PC-3 (cell line): ENCODE measurements around the gene PRLR. TPM values are rescaled to one million over a fixed set of nuclear protein-coding genes. Genes with fewer than 3 reads are reported as not detected.

ENCODE experiments used
- ATAC-seq: fragments of 200-7000 bp; cut with Tn5 transposase; 2 replicates; pipeline ENCODE4 v1.9.1; 2020; ENCODE audit warnings: mild to moderate bottlenecking, moderate library complexity
- BruUV-seq: library from RNA; stranded (reverse); fragments of 400-500 nt; replicated peaks from 2 replicates; lab custom pipeline; 2021; lab: Mats Ljungman, UMichigan
- CTCF ChIA-PET: fragments of 300-600 bp; sonication (Branson Sonifier 250); formaldehyde crosslinking; loops from one replicate; lab custom pipeline; 2022; ENCODE audit warnings: antibody characterized with exemption; lab: Charles Lee
- POLR2A ChIA-PET: fragments of 300-600 bp; sonication (Branson Sonifier 250); formaldehyde crosslinking; loops from one replicate; lab custom pipeline; 2022; ENCODE audit warnings: antibody characterized with exemption; ENCODE audit not compliant: unreplicated experiment; lab: Charles Lee
- DNase-seq: peaks from one replicate; pipeline ENCODE4 v3.0.0-alpha.2; 2015
- H2AFZ ChIP-seq: fragments of 300-600 bp; sonication (generic); 2 replicates; pipeline ENCODE4 v1.6.0; 2016; ENCODE audit warnings: antibody characterized with exemption, low read length
- H3F3A ChIP-seq: fragments of 300-600 bp; sonication (generic); one replicate; pipeline ENCODE4 v1.6.0; 2017; ENCODE audit warnings: antibody characterized with exemption, low read length, control low read depth, mild to moderate bottlenecking; ENCODE audit not compliant: unreplicated experiment
- H3K27ac ChIP-seq: fragments of 300-600 bp; sonication (generic); 2 replicates; pipeline ENCODE4 v1.5.1; 2016; ENCODE audit warnings: mild to moderate bottlenecking, low read length
- H3K27me3 ChIP-seq: fragments of 300-600 bp; sonication (generic); 2 replicates; pipeline ENCODE4 v1.6.1; 2016; ENCODE audit warnings: low read length, mixed read lengths
- H3K36me3 ChIP-seq: fragments of 300-600 bp; sonication (generic); 2 replicates; pipeline ENCODE4 v1.6.1; 2016; ENCODE audit warnings: low read depth, mixed run types, low read length, mixed read lengths
- H3K4me1 ChIP-seq: fragments of 300-600 bp; sonication (generic); 2 replicates; pipeline ENCODE4 v1.5.1; 2016; ENCODE audit warnings: low read length; ENCODE audit not compliant: insufficient read depth
- H3K4me2 ChIP-seq: fragments of 300-600 bp; sonication (generic); 2 replicates; pipeline ENCODE4 v1.6.0; 2016; ENCODE audit warnings: low read length
- H3K4me3 ChIP-seq: fragments of 300-600 bp; sonication (generic); 2 replicates; pipeline ENCODE4 v1.5.1; 2016; ENCODE audit warnings: mild to moderate bottlenecking, low read length, mixed read lengths
- H3K79me2 ChIP-seq: fragments of 300-600 bp; sonication (generic); 2 replicates; pipeline ENCODE4 v1.6.1; 2017; ENCODE audit warnings: low read length, mixed read lengths
- H3K9ac ChIP-seq: fragments of 300-600 bp; sonication (generic); 2 replicates; pipeline ENCODE4 v1.6.0; 2016; ENCODE audit warnings: mild to moderate bottlenecking, low read length
- H3K9me2 ChIP-seq: fragments of 300-600 bp; sonication (generic); replicated peaks from 2 replicates; pipeline ENCODE4 v1.6.1; 2016; ENCODE audit warnings: mixed run types, low read length, mixed read lengths
- H3K9me3 ChIP-seq: fragments of 300-600 bp; sonication (generic); 2 replicates; pipeline ENCODE4 v1.6.1; 2016; ENCODE audit warnings: low read length, mixed read lengths
- H4K20me1 ChIP-seq: fragments of 300-600 bp; sonication (generic); 2 replicates; pipeline ENCODE4 v1.6.1; 2016; ENCODE audit warnings: low read length, mixed read lengths
- EZH2 ChIP-seq: fragments of 300-600 bp; sonication (generic); IDR thresholded peaks from one replicate; pipeline ENCODE4 v1.6.1; 2017; ENCODE audit warnings: antibody characterized with exemption, mild to moderate bottlenecking, low read length; ENCODE audit not compliant: unreplicated experiment
- EZH2phosphoT487 ChIP-seq: fragments of 300-600 bp; sonication (generic); IDR thresholded peaks from 2 replicates; pipeline ENCODE4 v1.6.1; 2018; ENCODE audit warnings: mild to moderate bottlenecking, antibody characterized with exemption, low read length, borderline replicate concordance
- intact Hi-C: fragments of 100-400 bp; cut with micrococcal nuclease; formaldehyde crosslinking; loops from 2 replicates; pipeline ENCODE4 v1.9.0; 2023
- total RNA-seq: library from RNA; depleted of rRNA; stranded (reverse); fragments of >200 nt; gene quantifications from 2 replicates; pipeline ENCODE4 v1.2.3, GENCODE V29; 2014
- TF ChIP-seq, protein P1 (sequence below): fragments of 300-600 bp; sonication (generic); conservative IDR thresholded peaks from 2 replicates; pipeline ENCODE4 v1.5.1; 2017; ENCODE audit warnings: antibody characterized with exemption, low read depth, mild to moderate bottlenecking, low read length

Gene PRLR
- total RNA-seq, 1 experiment from 2014 or later = 0.29 TPM

- Histone ChIP-seq H2AFZ (no peak overlapping the region), H3F3A (no peaks in the 10 kb centered on the region), H3K4me1 (0 out of 2 replicates have a peak, but pooled peaks cover 14% of the 10 kb centered on the region), H3K4me2 (no peak overlapping the region), H3K27me3 (peaks cover 44% of the 10 kb centered on the region), H3K79me2 (no peaks in the 10 kb centered on the region), H3K27ac (no peak overlapping the region), H3K4me3 (no peak overlapping the region), H4K20me1 (no peaks in the 10 kb centered on the region), H3K9me3 (no peaks in the 10 kb centered on the region), H3K36me3 (no peaks in the 10 kb centered on the region), H3K9ac (no peak overlapping the region), H3K9me2 (no peaks in the 10 kb centered on the region)
- no peak for TF ChIP-seq EZH2phosphoT487
- TF ChIP-seq, protein P1, sequence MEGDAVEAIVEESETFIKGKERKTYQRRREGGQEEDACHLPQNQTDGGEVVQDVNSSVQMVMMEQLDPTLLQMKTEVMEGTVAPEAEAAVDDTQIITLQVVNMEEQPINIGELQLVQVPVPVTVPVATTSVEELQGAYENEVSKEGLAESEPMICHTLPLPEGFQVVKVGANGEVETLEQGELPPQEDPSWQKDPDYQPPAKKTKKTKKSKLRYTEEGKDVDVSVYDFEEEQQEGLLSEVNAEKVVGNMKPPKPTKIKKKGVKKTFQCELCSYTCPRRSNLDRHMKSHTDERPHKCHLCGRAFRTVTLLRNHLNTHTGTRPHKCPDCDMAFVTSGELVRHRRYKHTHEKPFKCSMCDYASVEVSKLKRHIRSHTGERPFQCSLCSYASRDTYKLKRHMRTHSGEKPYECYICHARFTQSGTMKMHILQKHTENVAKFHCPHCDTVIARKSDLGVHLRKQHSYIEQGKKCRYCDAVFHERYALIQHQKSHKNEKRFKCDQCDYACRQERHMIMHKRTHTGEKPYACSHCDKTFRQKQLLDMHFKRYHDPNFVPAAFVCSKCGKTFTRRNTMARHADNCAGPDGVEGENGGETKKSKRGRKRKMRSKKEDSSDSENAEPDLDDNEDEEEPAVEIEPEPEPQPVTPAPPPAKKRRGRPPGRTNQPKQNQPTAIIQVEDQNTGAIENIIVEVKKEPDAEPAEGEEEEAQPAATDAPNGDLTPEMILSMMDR = no peak
- TF ChIP-seq EZH2 = no peak
- CTCF ChIA-PET = no interaction called here
- no peak for ATAC-seq
- BruUV-seq = no TSS peak
- POLR2A ChIA-PET = no interaction called here
- intact Hi-C loops = loop anchor here (5.0 kb wide), 1 partner anchor 111 kb away; no protein-coding TSS in a partner anchor
- DNase-seq = no peak
Measured at GRCh38 chr5:35203403-35203802, 26.9 kb downstream of the PRLR start.

- CTCF ChIA-PET = no interaction called here
- no peak overlapping the region for H2AFZ ChIP-seq
- TF ChIP-seq, protein P1 = peak; percentile 86
- TF ChIP-seq EZH2 = no peak
- no peak for TF ChIP-seq EZH2phosphoT487
Measured at GRCh38 chr5:35202319-35203111, 27.8 kb downstream of the PRLR start.

DNA sequence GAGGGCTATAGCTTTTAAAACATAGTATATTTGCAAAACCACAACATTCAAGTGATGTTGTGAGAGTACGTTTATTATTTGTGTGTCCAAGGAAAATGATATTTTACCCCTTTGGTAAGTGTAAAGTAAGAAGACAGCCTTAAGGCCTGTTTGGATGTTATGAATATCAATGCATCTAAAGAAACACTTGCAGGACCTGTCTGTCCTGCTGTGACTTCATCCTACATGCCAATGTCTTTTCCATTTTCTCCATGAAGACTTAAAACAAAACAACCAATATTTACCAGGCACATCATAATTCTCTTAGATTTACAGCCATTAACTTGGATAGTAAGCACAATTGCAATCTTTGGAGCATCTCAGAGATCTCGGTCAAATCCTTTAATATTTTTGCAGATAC is 29.0 kb downstream of the PRLR start:
- Histone ChIP-seq H3K79me2 (no peaks in the 10 kb centered on the region), H4K20me1 (no peaks in the 10 kb centered on the region), H3K4me3 (no peak overlapping the region), H3K4me2 (no peak overlapping the region), H3K36me3 (no peaks in the 10 kb centered on the region), H3K9me2 (no peaks in the 10 kb centered on the region), H3F3A (no peaks in the 10 kb centered on the region), H3K4me1 (0 out of 2 replicates have a peak, but pooled peaks cover 22% of the 10 kb centered on the region), H2AFZ (no peak overlapping the region), H3K9ac (no peak overlapping the region), H3K9me3 (no peaks in the 10 kb centered on the region), H3K27ac (no peak overlapping the region), H3K27me3 (peaks cover 48% of the 10 kb centered on the region)
- intact Hi-C loops = loop anchor here (5.0 kb wide), 1 partner anchor 109 kb away; no protein-coding TSS in a partner anchor
- TF ChIP-seq, protein P1 = no peak
- TF ChIP-seq EZH2phosphoT487 (no peak), EZH2 (no peak)
- BruUV-seq = no TSS peak
- ATAC-seq (no peak), DNase-seq (no peak)
- ChIA-PET CTCF (no interaction called here), POLR2A (no interaction called here)

More at GRCh38 chr5:35202319-35203111, 27.8 kb downstream of the PRLR start:
- 0 out of 2 replicates have a peak, but pooled peaks cover 22% of the 10 kb centered on the region for H3K4me1 ChIP-seq
- H3K9me3 ChIP-seq = no peaks in the 10 kb centered on the region
- no peak overlapping the region for H3K4me3 ChIP-seq
- H3K9ac ChIP-seq = no peak overlapping the region
- H3F3A ChIP-seq = no peaks in the 10 kb centered on the region
- no peaks in the 10 kb centered on the region for H4K20me1 ChIP-seq
- H3K4me2 ChIP-seq = no peak overlapping the region
- H3K79me2 ChIP-seq = no peaks in the 10 kb centered on the region
- DNase-seq (peak; percentile 71), ATAC-seq (peak; percentile 79)
- peaks cover 42% of the 10 kb centered on the region for H3K27me3 ChIP-seq
- intact Hi-C loops = loop anchor here (5.0 kb wide), 1 partner anchor 110 kb away; no protein-coding TSS in a partner anchor
- no TSS peak for BruUV-seq
- no peaks in the 10 kb centered on the region for H3K36me3 ChIP-seq
- no peak overlapping the region for H3K27ac ChIP-seq
- H3K9me2 ChIP-seq = no peaks in the 10 kb centered on the region
- POLR2A ChIA-PET = no interaction called here
